CD4-positive, alpha-beta memory T cell (primary cell): ENCODE data around the gene RNASET2. TPM values are rescaled to one million over a fixed set of nuclear protein-coding genes. Genes with fewer than 3 reads are reported as not detected.
"Not testable (repeated sequence)": the region's sequence is repeated elsewhere in the genome, so short reads cannot be mapped to it uniquely, and the experiment has no call there.

Experiments
- CTCF ChIA-PET: fragments of 350-600 bp; sonication (Branson Sonifier 250); formaldehyde crosslinking; loops from one replicate; lab custom pipeline; 2021; ENCODE audit warnings: inconsistent platforms; ENCODE audit not compliant: partially characterized antibody; lab: Charles Lee
- POLR2A ChIA-PET: fragments of 350-600 bp; sonication (Branson Sonifier 250); formaldehyde crosslinking; loops from one replicate; lab custom pipeline; 2021; ENCODE audit not compliant: partially characterized antibody; lab: Charles Lee
- DNase-seq, 5 donors: peaks; one replicate each; pipeline versions ENCODE4 v3.0.0 to v3.0.0-alpha.2; 2020 to 2022; ENCODE audit warnings: mixed read lengths in 1 of 5
- H3K27ac ChIP-seq: one replicate; pipeline ENCODE4 v1.7.0; 2013; ENCODE audit warnings: low read depth, low read length
- H3K27me3 ChIP-seq: 2 replicates; pipeline ENCODE4 v1.7.0; 2013; ENCODE audit warnings: mild to moderate bottlenecking, low read length, moderate library complexity; ENCODE audit not compliant: insufficient read depth
- H3K36me3 ChIP-seq: 2 replicates; pipeline ENCODE4 v1.7.0; 2013; ENCODE audit warnings: mild to moderate bottlenecking, low read length, moderate library complexity; ENCODE audit not compliant: insufficient read depth
- H3K4me1 ChIP-seq: 2 replicates; pipeline ENCODE4 v1.7.0; 2013; ENCODE audit warnings: mild to moderate bottlenecking, low read length, moderate library complexity; ENCODE audit not compliant: insufficient read depth
- H3K4me3 ChIP-seq, 2 donors: one replicate each; pipeline ENCODE4 v1.7.0; 2013; ENCODE audit warnings: low read length in 2 of 2, mild to moderate bottlenecking in 1 of 2
- H3K9me3 ChIP-seq, 2 donors: one replicate each; pipeline ENCODE4 v1.7.0; 2013; ENCODE audit warnings: low read length in 2 of 2, control low read depth in 1 of 2; ENCODE audit not compliant: control insufficient read depth in 1 of 2
- H3K27ac Mint-ChIP-seq, 7 donors: one replicate each; pipeline ENCODE4 v1.8.0; 2020 to 2021; ENCODE audit warnings: mixed read lengths in 7 of 7, mild to moderate bottlenecking in 6 of 7, inconsistent platforms in 3 of 7, moderate library complexity in 3 of 7
- H3K27me3 Mint-ChIP-seq, 2 donors: one replicate each; pipeline ENCODE4 v1.8.0; 2020 to 2021; ENCODE audit warnings: mixed read lengths in 2 of 2
- H3K36me3 Mint-ChIP-seq, 2 donors: one replicate each; pipeline ENCODE4 v1.8.0; 2020 to 2021; ENCODE audit warnings: mixed read lengths in 2 of 2, inconsistent platforms in 1 of 2, mild to moderate bottlenecking in 1 of 2
- H3K4me1 Mint-ChIP-seq, 4 donors: one replicate each; pipeline ENCODE4 v1.8.0; 2020 to 2021; ENCODE audit warnings: mixed read lengths in 4 of 4, mild to moderate bottlenecking in 1 of 4
- H3K4me3 Mint-ChIP-seq, 8 donors: one replicate each; pipeline ENCODE4 v1.8.0; 2020 to 2021; ENCODE audit warnings: mixed read lengths in 8 of 8, mild to moderate bottlenecking in 7 of 8, moderate library complexity in 6 of 8, inconsistent platforms in 3 of 8
- H3K9me3 Mint-ChIP-seq, 8 donors: one replicate each; pipeline ENCODE4 v1.8.0; 2020 to 2021; ENCODE audit warnings: mixed read lengths in 8 of 8, mild to moderate bottlenecking in 5 of 8, inconsistent platforms in 3 of 8, moderate library complexity in 1 of 8
- intact Hi-C: fragments of 100-400 bp; cut with micrococcal nuclease; formaldehyde crosslinking; loops from one replicate; pipeline ENCODE4 v1.15.1; 2023
- polyA plus RNA-seq, 2 donors: library from polyadenylated mRNA; unstranded; fragments of 300-500 nt; fragmentation: Illumina TruSeq; gene quantifications; one replicate each; pipeline ENCODE4 v1.2.3, GENCODE V29; 2021
- total RNA-seq, 2 experiments: library from RNA; stranded (reverse); gene quantifications; one replicate each; pipeline ENCODE4 v1.2.3, GENCODE V29; 2021

RNASET2 gene
- total and polyA plus RNA-seq, 4 experiments from 2014 or later: 296 to 586 (median 425) TPM

DNA sequence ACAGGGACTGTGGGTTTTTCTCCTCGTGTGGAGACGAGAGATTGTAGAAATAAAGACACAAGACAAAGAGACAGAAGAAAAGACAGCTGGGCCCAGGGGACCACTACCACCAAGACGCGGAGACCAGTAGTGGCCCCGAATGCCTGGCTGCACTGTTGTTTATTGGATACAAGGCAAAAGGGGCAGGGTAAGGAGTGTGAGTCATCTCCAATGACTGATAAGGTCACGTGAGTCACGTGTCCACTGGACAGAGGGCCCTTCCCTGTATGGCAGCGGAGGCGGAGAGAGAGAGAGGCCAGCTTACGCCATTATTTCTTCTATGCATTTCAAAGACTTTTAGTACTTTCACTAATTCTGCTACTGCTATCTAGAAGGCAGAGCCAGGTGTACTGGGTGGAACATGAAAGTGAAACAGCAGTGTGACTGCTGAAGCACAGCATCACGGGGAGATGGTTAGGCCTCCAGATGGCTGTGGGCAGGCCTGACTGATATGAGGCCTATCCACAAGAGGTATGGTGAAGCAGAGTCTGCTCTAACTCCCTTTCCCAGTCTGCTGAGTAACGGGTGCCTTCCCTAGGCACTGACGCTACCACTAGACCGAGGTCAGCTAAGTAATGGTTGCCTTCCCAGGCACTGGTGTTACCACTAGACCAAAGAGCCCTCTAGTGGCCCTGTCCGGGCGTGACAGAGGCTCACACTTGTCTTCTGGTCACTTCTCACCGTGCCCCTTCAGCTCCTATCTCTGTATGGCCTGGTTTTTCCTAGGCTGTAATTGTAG lies 5.3 kb downstream of the RNASET2 start:
- Histone ChIP-seq H3K4me3 (peak overlapping the region; percentile 26 to 39), H3K4me1 (peaks cover 79% of the 10 kb centered on the region), H3K27ac (peak overlapping the region; percentile 92), H3K36me3 (peaks cover 30% of the 10 kb centered on the region)
- DNase-seq: peak; percentile 75 to 90 (median 83)
- ChIA-PET CTCF (interaction anchor here (0.7 to 11.7 kb wide), 18 partner anchors 7 to 191 kb away, joined by 3 to 244 read pairs (median 4); no protein-coding TSS in a partner anchor), POLR2A (interaction anchor here (1.0 to 11.1 kb wide), 13 partner anchors 9 to 189 kb away, joined by 3 to 263 read pairs (median 6); partner anchors contain the start of gene CEP43)
- peak overlapping the region; percentile 83 to 94 (median 88) for H3K4me3 Mint-ChIP-seq
- H3K9me3 Mint-ChIP-seq, H3K9me3 ChIP-seq, H3K27me3 Mint-ChIP-seq, H3K27me3 ChIP-seq: not testable (repeated sequence)
- H3K27ac Mint-ChIP-seq: peak overlapping the region; percentile 94 to 100 (median 99)
- peaks cover 53 to 76% (median 61%) of the 10 kb centered on the region in 4 donors for H3K4me1 Mint-ChIP-seq
- intact Hi-C loops: loop anchor here (1.0 to 10.0 kb wide), 6 partner anchors 14 to 536 kb away; no protein-coding TSS in a partner anchor
- H3K36me3 Mint-ChIP-seq: peaks cover 55 to 61% of the 10 kb centered on the region in 2 donors

GRCh38 chr6:166950443-166950821 lies 5.9 kb downstream of the RNASET2 start:
- DNase-seq: peak in 4 of 5 donors; percentile 38 to 56 (median 41)

DNA sequence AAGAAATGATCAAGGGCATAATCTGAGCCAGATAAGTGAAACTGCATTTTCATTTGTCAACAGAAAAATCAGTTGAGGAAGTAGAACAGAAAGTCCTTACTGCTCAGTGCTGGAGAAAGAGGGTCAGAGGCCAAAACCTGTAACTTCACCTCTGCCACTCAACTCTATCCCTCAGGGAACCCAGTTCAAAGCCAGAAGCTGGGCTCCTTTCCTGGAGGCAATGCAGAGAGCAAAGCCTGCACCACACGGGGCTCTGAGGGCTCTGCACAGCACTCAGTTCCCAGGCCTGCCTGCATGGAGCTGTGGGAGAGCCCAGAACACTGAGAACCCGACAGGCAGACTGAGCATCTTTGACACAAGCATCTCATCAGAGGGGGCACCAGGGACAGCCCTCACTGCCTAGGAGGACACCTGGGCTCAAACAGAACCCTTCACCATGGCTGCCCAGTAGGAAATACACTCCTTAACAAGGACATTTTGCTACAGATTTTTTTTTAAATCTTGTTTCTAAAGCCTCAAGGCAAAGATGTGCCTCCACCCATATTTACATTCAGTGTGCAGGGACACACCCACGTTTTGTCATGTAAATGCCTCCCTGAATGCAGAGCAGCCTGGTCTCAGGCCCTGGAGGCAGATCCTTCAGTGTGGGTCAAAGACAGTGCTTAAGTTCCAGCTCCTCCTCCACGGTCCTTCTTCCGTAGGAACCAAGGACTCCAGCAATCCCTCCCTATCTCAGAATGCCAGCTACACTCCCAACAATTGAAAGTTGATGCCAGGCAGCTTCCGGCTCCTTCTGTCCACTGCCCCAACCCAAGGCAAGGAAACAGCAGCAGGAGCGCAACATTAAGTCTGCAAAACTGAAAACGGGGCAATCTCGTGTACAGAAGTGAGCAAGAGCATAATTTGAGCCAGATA lies 6.6 kb downstream of the RNASET2 start:
- H3K36me3 Mint-ChIP-seq: peaks cover 56 to 64% of the 10 kb centered on the region in 2 donors
- peak in 4 of 5 donors; percentile 29 to 46 (median 38) for DNase-seq
- H3K36me3 ChIP-seq: peaks cover 40% of the 10 kb centered on the region
- H3K27me3 Mint-ChIP-seq: no peaks in the 10 kb centered on the region
- peaks cover 78% of the 10 kb centered on the region for H3K4me1 ChIP-seq
- POLR2A ChIA-PET: interaction anchor here (1.0 to 11.1 kb wide), 12 partner anchors 7 to 170 kb away, joined by 3 to 263 read pairs (median 6); partner anchors contain the start of gene CEP43
- peaks cover 51 to 69% (median 58%) of the 10 kb centered on the region in 4 donors for H3K4me1 Mint-ChIP-seq
- CTCF ChIA-PET: interaction anchor here (0.6 to 11.7 kb wide), 15 partner anchors 8 to 192 kb away, joined by 3 to 244 read pairs (median 5); no protein-coding TSS in a partner anchor
- no peaks in the 10 kb centered on the region for H3K27me3 ChIP-seq
- intact Hi-C loops: loop anchor here (2.0 to 10.0 kb wide), 5 partner anchors 13 to 535 kb away; no protein-coding TSS in a partner anchor
- H3K9me3 Mint-ChIP-seq: no peaks in the 10 kb centered on the region
- H3K27ac ChIP-seq: peak overlapping the region; percentile 92
- peak overlapping the region; percentile 83 to 94 (median 88) for H3K4me3 Mint-ChIP-seq
- H3K4me3 ChIP-seq: peak overlapping the region; percentile 26 to 39
- peak overlapping the region; percentile 94 to 100 (median 99) for H3K27ac Mint-ChIP-seq
- no peaks in the 10 kb centered on the region for H3K9me3 ChIP-seq

More at GRCh38 chr6:166950443-166950821, 5.9 kb downstream of the RNASET2 start:
- Mint-ChIP-seq H3K36me3 (peaks cover 58 to 64% of the 10 kb centered on the region in 2 donors), H3K4me3 (peak overlapping the region; percentile 83 to 94 (median 88)), H3K4me1 (peaks cover 53 to 75% (median 60%) of the 10 kb centered on the region in 4 donors), H3K27me3 (no peaks in the 10 kb centered on the region), H3K9me3 (peaks cover 0 to 5% (median 0%) of the 10 kb centered on the region in 8 donors), H3K27ac (peak overlapping the region; percentile 94 to 100 (median 99))
- Histone ChIP-seq H3K4me1 (peaks cover 79% of the 10 kb centered on the region), H3K9me3 (no peaks in the 10 kb centered on the region), H3K36me3 (peaks cover 34% of the 10 kb centered on the region), H3K4me3 (peak overlapping the region; percentile 26 to 39), H3K27me3 (no peaks in the 10 kb centered on the region), H3K27ac (peak overlapping the region; percentile 92)
- ChIA-PET CTCF (interaction anchor here (0.6 to 11.7 kb wide), 16 partner anchors 8 to 191 kb away, joined by 3 to 244 read pairs (median 6); no protein-coding TSS in a partner anchor), POLR2A (interaction anchor here (1.0 to 11.1 kb wide), 11 partner anchors 8 to 169 kb away, joined by 3 to 263 read pairs (median 7); partner anchors contain the start of gene CEP43)
- intact Hi-C loops: loop anchor here (2.0 to 10.0 kb wide), 5 partner anchors 14 to 536 kb away; no protein-coding TSS in a partner anchor

DNA sequence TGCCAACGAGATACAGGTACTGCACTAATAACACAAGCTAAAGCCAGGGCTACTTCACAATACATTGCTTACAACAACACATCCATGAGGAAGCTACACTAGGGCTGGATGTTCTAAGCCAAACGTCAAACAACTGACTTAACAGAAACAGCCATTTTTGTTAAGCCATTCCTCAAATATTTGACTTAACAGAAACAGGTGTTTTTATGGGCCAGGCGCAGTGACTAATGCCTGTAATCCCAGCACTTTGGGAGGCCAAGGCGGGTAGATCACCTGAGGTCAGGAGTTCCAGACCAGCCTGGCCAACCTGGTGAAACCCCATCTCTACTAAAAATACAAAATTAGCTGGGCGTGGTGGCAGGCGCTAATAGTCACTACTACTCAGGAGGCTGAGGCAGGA lies 7.6 kb downstream of the RNASET2 start:
- H3K36me3 ChIP-seq: peaks cover 40% of the 10 kb centered on the region
- H3K9me3 ChIP-seq, intact Hi-C loops, DNase-seq, H3K27me3 Mint-ChIP-seq, H3K4me3 ChIP-seq, H3K27me3 ChIP-seq, H3K9me3 Mint-ChIP-seq: not testable (repeated sequence)
- peak overlapping the region; percentile 32 to 100 (median 94) for H3K27ac Mint-ChIP-seq
- H3K27ac ChIP-seq: peak overlapping the region; percentile 92
- H3K4me1 Mint-ChIP-seq: peaks cover 45 to 60% (median 50%) of the 10 kb centered on the region in 4 donors
- H3K4me3 Mint-ChIP-seq: peak overlapping the region in 4 of 8 donors; percentile 11 to 94 (median 58)
- CTCF ChIA-PET: interaction anchor here (0.7 to 11.7 kb wide), 6 partner anchors 20 to 190 kb away, joined by 3 to 244 read pairs (median 4); no protein-coding TSS in a partner anchor
- POLR2A ChIA-PET: interaction anchor here (0.9 to 11.1 kb wide), 6 partner anchors 6 to 164 kb away, joined by 3 to 263 read pairs (median 4); partner anchors contain the start of gene CEP43
- H3K4me1 ChIP-seq: peaks cover 68% of the 10 kb centered on the region
- peaks cover 49 to 63% of the 10 kb centered on the region in 2 donors for H3K36me3 Mint-ChIP-seq

GRCh38 chr6:166947251-166947650 lies 9.1 kb downstream of the RNASET2 start:
- H3K27ac Mint-ChIP-seq: peak overlapping the region in 3 of 7 donors; percentile 14 to 94 (median 91)
- no peak overlapping the region for H3K4me3 Mint-ChIP-seq
- POLR2A ChIA-PET: interaction anchor here (1.0 to 1.2 kb wide), 4 partner anchors 9 to 53 kb away, joined by 3 to 6 read pairs (median 4); partner anchors contain the start of genes CEP43 and RNASET2
- intact Hi-C loops: no loop called here
- no peaks in the 10 kb centered on the region for H3K27me3 Mint-ChIP-seq
- no peaks in the 10 kb centered on the region for H3K27me3 ChIP-seq
- H3K4me1 ChIP-seq: peaks cover 67% of the 10 kb centered on the region
- H3K9me3 ChIP-seq: no peaks in the 10 kb centered on the region
- CTCF ChIA-PET: interaction anchor here (11.7 kb wide), 1 partner anchor 41 kb away, joined by 244 read pairs; no protein-coding TSS in a partner anchor
- H3K9me3 Mint-ChIP-seq: no peaks in the 10 kb centered on the region
- H3K4me3 ChIP-seq: no peak overlapping the region
- H3K36me3 Mint-ChIP-seq: peaks cover 45 to 67% of the 10 kb centered on the region in 2 donors
- peaks cover 43% of the 10 kb centered on the region for H3K36me3 ChIP-seq
- no peak for DNase-seq
- H3K4me1 Mint-ChIP-seq: peaks cover 43 to 58% (median 49%) of the 10 kb centered on the region in 4 donors
- H3K27ac ChIP-seq: no peak overlapping the region

GRCh38 chr6:166946125-166946524 lies 10.2 kb downstream of the RNASET2 start:
- H3K4me1 Mint-ChIP-seq: peaks cover 36 to 55% (median 44%) of the 10 kb centered on the region in 4 donors
- CTCF ChIA-PET: interaction anchor here (7.9 kb wide), 1 partner anchor 43 kb away, joined by 47 read pairs; no protein-coding TSS in a partner anchor
- H3K9me3 Mint-ChIP-seq: no peaks in the 10 kb centered on the region

More at GRCh38 chr6:166946125-166946524, 10.2 kb downstream of the RNASET2 start:
- Mint-ChIP-seq H3K27ac (peak overlapping the region in 4 of 7 donors; percentile 6 to 81 (median 65)), H3K36me3 (peaks cover 47 to 72% of the 10 kb centered on the region in 2 donors), H3K27me3 (no peaks in the 10 kb centered on the region), H3K4me3 (peak overlapping the region in 1 of 8 donors; percentile 53)
- no peak for DNase-seq
- H3K9me3 ChIP-seq: no peaks in the 10 kb centered on the region
- H3K36me3 ChIP-seq: peaks cover 37% of the 10 kb centered on the region
- POLR2A ChIA-PET: interaction anchor here (0.5 to 8.0 kb wide), 2 partner anchors 7 to 159 kb away, joined by 3 to 63 read pairs; partner anchors contain the start of gene RNASET2
- peaks cover 67% of the 10 kb centered on the region for H3K4me1 ChIP-seq
- intact Hi-C loops: no loop called here
- no peak overlapping the region for H3K4me3 ChIP-seq
- no peaks in the 10 kb centered on the region for H3K27me3 ChIP-seq
- no peak overlapping the region for H3K27ac ChIP-seq
